ENCODE results near the gene BSN. TPM values are rescaled to one million over a fixed set of nuclear protein-coding genes. Genes with fewer than 3 reads are reported as not detected.

Gene BSN
- total RNA-seq, 1 donor from 2014 or later = 0.77 TPM

- Mint-ChIP-seq H3K9me3 (ENCODE audit: low read depth) (peaks cover 7% of the 10 kb centered on the region), H3K27me3 (ENCODE audit: low read depth) (peaks cover 4% of the 10 kb centered on the region)
Observed at GRCh38 chr3:49628249-49628648, 74.0 kb downstream of the BSN start.

DNA sequence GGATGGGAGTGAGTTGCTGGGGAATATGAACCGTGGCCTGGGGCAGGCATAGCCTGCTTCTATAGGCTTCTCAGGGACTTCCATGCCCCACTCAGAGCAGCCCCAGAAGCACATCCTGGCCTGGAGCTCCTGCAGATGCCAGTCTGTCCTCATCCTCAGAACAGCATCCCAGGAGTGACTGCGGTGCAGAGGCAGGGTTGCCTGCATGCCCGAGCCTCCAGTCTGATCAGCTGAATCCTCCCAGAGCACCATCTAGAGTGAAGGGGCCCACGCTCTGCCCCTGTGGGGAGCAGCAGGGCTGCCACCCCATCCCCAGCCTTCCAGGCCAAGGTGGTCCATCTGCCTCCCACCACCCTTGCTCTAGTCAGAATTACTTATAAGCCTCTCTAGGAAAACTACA is 75.2 kb downstream of the BSN start:
- TF ChIP-seq, protein P1, sequence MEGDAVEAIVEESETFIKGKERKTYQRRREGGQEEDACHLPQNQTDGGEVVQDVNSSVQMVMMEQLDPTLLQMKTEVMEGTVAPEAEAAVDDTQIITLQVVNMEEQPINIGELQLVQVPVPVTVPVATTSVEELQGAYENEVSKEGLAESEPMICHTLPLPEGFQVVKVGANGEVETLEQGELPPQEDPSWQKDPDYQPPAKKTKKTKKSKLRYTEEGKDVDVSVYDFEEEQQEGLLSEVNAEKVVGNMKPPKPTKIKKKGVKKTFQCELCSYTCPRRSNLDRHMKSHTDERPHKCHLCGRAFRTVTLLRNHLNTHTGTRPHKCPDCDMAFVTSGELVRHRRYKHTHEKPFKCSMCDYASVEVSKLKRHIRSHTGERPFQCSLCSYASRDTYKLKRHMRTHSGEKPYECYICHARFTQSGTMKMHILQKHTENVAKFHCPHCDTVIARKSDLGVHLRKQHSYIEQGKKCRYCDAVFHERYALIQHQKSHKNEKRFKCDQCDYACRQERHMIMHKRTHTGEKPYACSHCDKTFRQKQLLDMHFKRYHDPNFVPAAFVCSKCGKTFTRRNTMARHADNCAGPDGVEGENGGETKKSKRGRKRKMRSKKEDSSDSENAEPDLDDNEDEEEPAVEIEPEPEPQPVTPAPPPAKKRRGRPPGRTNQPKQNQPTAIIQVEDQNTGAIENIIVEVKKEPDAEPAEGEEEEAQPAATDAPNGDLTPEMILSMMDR (IDR thresholded peaks at IDR 0.05) = no peak
- Mint-ChIP-seq H3K27ac (ENCODE audit: unreplicated experiment) (no peak overlapping the region), H3K9me3 (ENCODE audit: low read depth) (peaks cover 7% of the 10 kb centered on the region), H3K36me3 (ENCODE audit: low read depth) (peaks cover 7% of the 10 kb centered on the region), H3K4me3 (ENCODE audit: unreplicated experiment) (no peak overlapping the region), H3K4me1 (ENCODE audit: low read depth) (peaks cover 3% of the 10 kb centered on the region), H3K27me3 (ENCODE audit: low read depth) (peaks cover 6% of the 10 kb centered on the region)
- no peak for DNase-seq (ENCODE audit: low spot score)

More at GRCh38 chr3:49628249-49628648, 74.0 kb downstream of the BSN start:
- TF ChIP-seq, protein P1 (IDR thresholded peaks at IDR 0.05) = no peak
- Mint-ChIP-seq H3K4me3 (ENCODE audit: unreplicated experiment) (no peak overlapping the region), H3K4me1 (ENCODE audit: low read depth) (peaks cover 3% of the 10 kb centered on the region), H3K27ac (ENCODE audit: unreplicated experiment) (no peak overlapping the region), H3K36me3 (ENCODE audit: low read depth) (peaks cover 7% of the 10 kb centered on the region)
- no peak for DNase-seq (ENCODE audit: low spot score)

DNA sequence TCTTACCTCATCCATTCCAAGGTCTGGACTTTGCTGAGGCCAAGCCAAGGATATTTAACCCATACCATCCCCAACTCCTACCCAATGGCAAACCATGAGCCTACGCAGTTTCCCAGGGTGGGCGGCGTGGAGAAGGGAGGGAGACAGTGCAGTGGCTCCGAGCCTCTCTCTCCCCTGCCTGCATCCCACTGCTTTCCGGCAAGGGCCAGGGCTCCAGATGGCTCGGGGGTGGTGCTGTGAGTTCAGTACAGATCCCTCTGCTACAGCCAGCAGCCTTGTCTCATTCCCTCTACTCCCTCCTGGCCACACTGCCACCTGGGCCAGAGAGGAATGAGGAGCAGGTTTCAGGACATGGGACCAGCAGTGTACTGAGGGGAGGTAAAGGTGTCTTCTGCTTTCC is 75.6 kb downstream of the BSN start:
- Mint-ChIP-seq H3K9me3 (ENCODE audit: low read depth) (peaks cover 7% of the 10 kb centered on the region), H3K4me3 (ENCODE audit: unreplicated experiment) (no peak overlapping the region), H3K4me1 (ENCODE audit: low read depth) (peaks cover 3% of the 10 kb centered on the region), H3K36me3 (ENCODE audit: low read depth) (peaks cover 7% of the 10 kb centered on the region), H3K27me3 (ENCODE audit: low read depth) (peaks cover 6% of the 10 kb centered on the region), H3K27ac (ENCODE audit: unreplicated experiment) (no peak overlapping the region)
- TF ChIP-seq, protein P1 (IDR thresholded peaks at IDR 0.05) = no peak
- DNase-seq (ENCODE audit: low spot score) = no peak

DNA sequence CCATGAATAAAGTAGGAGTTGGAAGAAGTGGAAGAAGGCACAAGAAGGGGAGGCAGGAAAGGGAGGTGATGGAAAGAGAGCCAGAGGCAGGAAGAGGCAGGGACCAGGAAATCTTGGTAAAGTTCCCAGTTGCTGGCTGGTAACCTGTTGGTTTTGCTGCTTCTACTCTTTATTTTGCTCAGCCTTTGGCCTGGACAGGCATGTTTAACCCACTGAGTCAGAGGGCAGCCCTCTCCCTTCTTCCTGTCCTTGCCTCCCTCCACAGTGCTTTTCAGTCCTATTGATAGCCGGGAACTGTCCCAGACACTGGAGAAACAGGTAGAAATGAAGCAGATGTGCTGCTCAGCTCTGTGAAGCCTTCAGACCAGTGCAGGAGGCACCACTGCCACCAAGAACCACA is 76.5 kb downstream of the BSN start:
- no peak overlapping the region for H3K4me3 Mint-ChIP-seq (ENCODE audit: unreplicated experiment)
- peaks cover 7% of the 10 kb centered on the region for H3K36me3 Mint-ChIP-seq (ENCODE audit: low read depth)
- H3K9me3 Mint-ChIP-seq (ENCODE audit: low read depth) = peaks cover 7% of the 10 kb centered on the region
- DNase-seq (ENCODE audit: low spot score) = no peak
- H3K4me1 Mint-ChIP-seq (ENCODE audit: low read depth) = peaks cover 3% of the 10 kb centered on the region
- no peak overlapping the region for H3K27ac Mint-ChIP-seq (ENCODE audit: unreplicated experiment)
- peaks cover 6% of the 10 kb centered on the region for H3K27me3 Mint-ChIP-seq (ENCODE audit: low read depth)
- TF ChIP-seq, protein P1 (IDR thresholded peaks at IDR 0.05) = no peak

DNA sequence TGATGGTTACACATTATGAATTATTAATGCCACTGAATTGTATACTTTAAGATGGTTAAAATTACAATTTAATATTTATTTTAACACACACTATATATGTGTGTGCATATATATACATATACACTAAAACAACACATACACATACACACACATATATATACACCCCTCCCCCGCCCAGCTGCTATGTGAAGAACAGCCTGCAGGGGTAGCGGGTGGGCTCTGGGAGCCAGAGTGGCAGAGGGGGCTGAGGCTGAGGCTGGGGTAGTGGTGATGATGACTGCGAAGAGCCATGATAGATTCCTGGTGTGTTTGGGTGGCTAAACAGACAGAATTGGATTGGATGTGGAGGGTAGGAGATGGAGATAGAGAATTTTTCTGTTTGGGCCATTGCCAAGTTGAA is 80.5 kb downstream of the BSN start:
- peaks cover 2% of the 10 kb centered on the region for H3K27me3 Mint-ChIP-seq (ENCODE audit: low read depth)
- H3K36me3 Mint-ChIP-seq (ENCODE audit: low read depth) = peaks cover 4% of the 10 kb centered on the region
- H3K9me3 Mint-ChIP-seq (ENCODE audit: low read depth) = peaks cover 7% of the 10 kb centered on the region
- DNase-seq (ENCODE audit: low spot score) = no peak
- peaks cover 10% of the 10 kb centered on the region for H3K4me1 Mint-ChIP-seq (ENCODE audit: low read depth)
- no peak overlapping the region for H3K4me3 Mint-ChIP-seq (ENCODE audit: unreplicated experiment)
- no peak overlapping the region for H3K27ac Mint-ChIP-seq (ENCODE audit: unreplicated experiment)
- TF ChIP-seq, protein P1 (IDR thresholded peaks at IDR 0.05) = no peak

Measured in chondrocyte (in vitro differentiated cells).